ENCODE data around the gene ITIH5.

DNA sequence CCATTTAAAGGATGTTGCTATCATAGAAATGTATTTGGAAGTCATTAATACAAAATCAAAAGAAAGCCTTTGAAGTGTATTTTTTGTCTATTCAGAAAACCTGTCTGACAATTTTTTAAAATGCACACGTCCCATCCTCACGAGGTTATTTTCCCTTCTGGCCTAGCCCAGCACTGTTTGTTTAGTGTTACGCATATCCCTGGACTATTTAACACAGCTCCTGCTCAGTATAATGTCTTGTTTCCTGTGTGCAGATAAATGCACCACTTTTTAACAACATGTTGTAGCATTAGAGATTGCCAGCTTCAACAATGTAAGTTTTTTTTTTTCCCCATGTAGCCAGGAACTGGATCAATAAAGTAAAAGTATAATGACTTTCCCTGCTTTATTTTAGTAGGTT, 153.3 kb downstream of the ITIH5 start:
- TF ChIP-seq, protein P1, sequence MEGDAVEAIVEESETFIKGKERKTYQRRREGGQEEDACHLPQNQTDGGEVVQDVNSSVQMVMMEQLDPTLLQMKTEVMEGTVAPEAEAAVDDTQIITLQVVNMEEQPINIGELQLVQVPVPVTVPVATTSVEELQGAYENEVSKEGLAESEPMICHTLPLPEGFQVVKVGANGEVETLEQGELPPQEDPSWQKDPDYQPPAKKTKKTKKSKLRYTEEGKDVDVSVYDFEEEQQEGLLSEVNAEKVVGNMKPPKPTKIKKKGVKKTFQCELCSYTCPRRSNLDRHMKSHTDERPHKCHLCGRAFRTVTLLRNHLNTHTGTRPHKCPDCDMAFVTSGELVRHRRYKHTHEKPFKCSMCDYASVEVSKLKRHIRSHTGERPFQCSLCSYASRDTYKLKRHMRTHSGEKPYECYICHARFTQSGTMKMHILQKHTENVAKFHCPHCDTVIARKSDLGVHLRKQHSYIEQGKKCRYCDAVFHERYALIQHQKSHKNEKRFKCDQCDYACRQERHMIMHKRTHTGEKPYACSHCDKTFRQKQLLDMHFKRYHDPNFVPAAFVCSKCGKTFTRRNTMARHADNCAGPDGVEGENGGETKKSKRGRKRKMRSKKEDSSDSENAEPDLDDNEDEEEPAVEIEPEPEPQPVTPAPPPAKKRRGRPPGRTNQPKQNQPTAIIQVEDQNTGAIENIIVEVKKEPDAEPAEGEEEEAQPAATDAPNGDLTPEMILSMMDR (conservative IDR thresholded peaks at IDR 0.05 in 1 of 2, IDR thresholded peaks at IDR 0.05 in 1 of 2; ENCODE audit: low read depth in 1 of 2, low read length in 2 of 2) = no peak
- no peak for TF ChIP-seq EZH2 (IDR thresholded peaks at IDR 0.05; ENCODE audit: low read length, missing control alignments)

Measured in fibroblast of lung (primary cell).